ENCODE measurements around the gene TMEM174.

The TMEM174 gene

DNA sequence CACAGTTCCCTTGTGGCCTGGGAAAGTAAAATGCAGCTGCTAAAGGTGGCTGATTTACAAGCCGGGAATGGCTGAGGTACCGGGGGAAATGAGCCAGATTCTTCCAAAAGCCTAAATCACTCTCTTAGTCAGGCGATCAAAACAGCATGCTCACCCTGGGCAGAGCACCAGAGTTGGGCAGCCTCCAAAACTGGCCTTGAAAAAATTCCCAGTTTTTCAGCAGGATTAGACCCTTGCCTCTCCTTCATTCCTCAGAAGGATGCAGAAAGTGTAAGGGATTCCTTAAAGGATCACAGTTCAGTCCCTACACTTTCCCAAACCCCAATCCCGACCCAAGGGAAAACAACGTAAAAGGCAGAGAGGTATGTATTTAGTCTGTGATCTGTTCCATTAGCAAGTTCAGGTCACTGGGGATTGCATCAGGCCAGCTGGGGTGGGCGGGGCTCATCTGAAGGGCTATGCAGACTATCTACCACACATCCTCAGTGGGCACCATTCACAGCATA, 16.9 kb downstream of the TMEM174 start:
- Histone ChIP-seq H3K4me3 (ENCODE audit: insufficient read depth, low read depth, low read length, poor library complexity, severe bottlenecking) (no peak overlapping the region), H3K9me3 (ENCODE audit: control insufficient read depth, low read length) (no peaks in the 10 kb centered on the region), H3K36me3 (ENCODE audit: control insufficient read depth, insufficient read depth, low read length) (no peaks in the 10 kb centered on the region), H3K27me3 (replicated peaks; ENCODE audit: control insufficient read depth, insufficient read depth, low read length, poor library complexity, severe bottlenecking) (peaks cover 21% of the 10 kb centered on the region), H3K4me1 (ENCODE audit: control insufficient read depth, insufficient read depth, low read length, poor library complexity, severe bottlenecking) (no peaks in the 10 kb centered on the region), H3K27ac (ENCODE audit: insufficient read depth, low read length, poor library complexity, severe bottlenecking) (no peak overlapping the region)
- no peak for DNase-seq

DNA sequence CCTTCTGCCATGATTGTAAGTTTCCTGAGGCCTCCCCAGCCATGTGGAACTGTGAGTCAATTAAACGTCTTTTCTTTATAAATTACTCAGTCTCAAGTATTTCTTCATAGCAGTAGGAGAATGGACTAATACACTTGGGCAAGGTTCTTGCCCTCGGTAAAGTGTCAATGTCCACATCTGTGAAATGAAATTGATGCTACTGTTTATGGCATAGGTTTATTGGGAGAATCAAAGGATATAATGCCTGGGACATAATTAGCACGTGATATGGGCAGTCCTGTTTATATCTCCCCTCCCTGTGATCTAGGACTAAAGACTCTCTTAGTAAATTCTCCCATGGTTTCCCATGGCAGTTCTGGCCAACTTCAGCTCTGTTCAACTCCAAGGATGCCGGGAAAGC, 19.4 kb downstream of the TMEM174 start:
- no peaks in the 10 kb centered on the region for H3K36me3 ChIP-seq (ENCODE audit: control insufficient read depth, insufficient read depth, low read length)
- H3K9me3 ChIP-seq (ENCODE audit: control insufficient read depth, low read length): no peaks in the 10 kb centered on the region
- H3K4me1 ChIP-seq (ENCODE audit: control insufficient read depth, insufficient read depth, low read length, poor library complexity, severe bottlenecking): no peaks in the 10 kb centered on the region
- no peak overlapping the region for H3K4me3 ChIP-seq (ENCODE audit: insufficient read depth, low read depth, low read length, poor library complexity, severe bottlenecking)
- no peak for DNase-seq
- H3K27ac ChIP-seq (ENCODE audit: insufficient read depth, low read length, poor library complexity, severe bottlenecking): no peak overlapping the region
- peaks cover 17% of the 10 kb centered on the region for H3K27me3 ChIP-seq (replicated peaks; ENCODE audit: control insufficient read depth, insufficient read depth, low read length, poor library complexity, severe bottlenecking)

DNA sequence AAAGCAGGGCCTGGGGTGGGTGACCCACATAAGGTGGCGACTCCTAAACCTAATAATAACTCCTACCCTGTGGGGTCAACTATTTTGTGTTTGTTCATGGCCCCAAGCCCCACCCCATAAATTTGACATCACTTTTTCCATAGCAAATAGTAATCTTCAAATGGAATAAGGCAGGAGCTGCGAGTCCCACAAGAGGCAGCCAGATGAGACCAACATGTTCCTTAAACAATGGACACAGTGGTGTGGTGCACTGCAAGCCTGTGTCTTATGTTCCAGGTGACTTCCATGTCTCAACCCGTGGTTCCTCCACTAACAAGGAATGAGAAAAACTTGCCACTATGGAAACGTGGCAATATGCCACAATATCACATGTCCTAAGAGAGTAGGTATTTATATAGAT, 20.6 kb downstream of the TMEM174 start:
- Histone ChIP-seq H3K4me1 (ENCODE audit: control insufficient read depth, insufficient read depth, low read length, poor library complexity, severe bottlenecking) (no peaks in the 10 kb centered on the region), H3K36me3 (ENCODE audit: control insufficient read depth, insufficient read depth, low read length) (no peaks in the 10 kb centered on the region), H3K27ac (ENCODE audit: insufficient read depth, low read length, poor library complexity, severe bottlenecking) (no peak overlapping the region), H3K27me3 (replicated peaks; ENCODE audit: control insufficient read depth, insufficient read depth, low read length, poor library complexity, severe bottlenecking) (peaks cover 17% of the 10 kb centered on the region), H3K4me3 (ENCODE audit: insufficient read depth, low read depth, low read length, poor library complexity, severe bottlenecking) (no peak overlapping the region), H3K9me3 (ENCODE audit: control insufficient read depth, low read length) (no peaks in the 10 kb centered on the region)
- DNase-seq: no peak

GRCh38 chr5:73196201-73196600, 23.2 kb downstream of the TMEM174 start:
- Histone ChIP-seq H3K4me1 (ENCODE audit: control insufficient read depth, insufficient read depth, low read length, poor library complexity, severe bottlenecking) (no peaks in the 10 kb centered on the region), H3K9me3 (ENCODE audit: control insufficient read depth, low read length) (no peaks in the 10 kb centered on the region), H3K4me3 (ENCODE audit: insufficient read depth, low read depth, low read length, poor library complexity, severe bottlenecking) (no peak overlapping the region), H3K27me3 (replicated peaks; ENCODE audit: control insufficient read depth, insufficient read depth, low read length, poor library complexity, severe bottlenecking) (peaks cover 10% of the 10 kb centered on the region), H3K36me3 (ENCODE audit: control insufficient read depth, insufficient read depth, low read length) (no peaks in the 10 kb centered on the region), H3K27ac (ENCODE audit: insufficient read depth, low read length, poor library complexity, severe bottlenecking) (no peak overlapping the region)
- no peak for DNase-seq

- H3K4me3 ChIP-seq (ENCODE audit: insufficient read depth, low read depth, low read length, poor library complexity, severe bottlenecking): no peak overlapping the region
- DNase-seq: no peak
- no peaks in the 10 kb centered on the region for H3K9me3 ChIP-seq (ENCODE audit: control insufficient read depth, low read length)
- H3K4me1 ChIP-seq (ENCODE audit: control insufficient read depth, insufficient read depth, low read length, poor library complexity, severe bottlenecking): no peaks in the 10 kb centered on the region
- H3K27ac ChIP-seq (ENCODE audit: insufficient read depth, low read length, poor library complexity, severe bottlenecking): no peak overlapping the region
- H3K27me3 ChIP-seq (replicated peaks; ENCODE audit: control insufficient read depth, insufficient read depth, low read length, poor library complexity, severe bottlenecking): peaks cover 7% of the 10 kb centered on the region
- H3K36me3 ChIP-seq (ENCODE audit: control insufficient read depth, insufficient read depth, low read length): no peaks in the 10 kb centered on the region
Measured at GRCh38 chr5:73197637-73198257, 24.8 kb downstream of the TMEM174 start.

- DNase-seq: no peak
- Histone ChIP-seq H3K27me3 (replicated peaks; ENCODE audit: control insufficient read depth, insufficient read depth, low read length, poor library complexity, severe bottlenecking) (peaks cover 3% of the 10 kb centered on the region), H3K4me1 (ENCODE audit: control insufficient read depth, insufficient read depth, low read length, poor library complexity, severe bottlenecking) (no peaks in the 10 kb centered on the region), H3K36me3 (ENCODE audit: control insufficient read depth, insufficient read depth, low read length) (no peaks in the 10 kb centered on the region), H3K9me3 (ENCODE audit: control insufficient read depth, low read length) (no peaks in the 10 kb centered on the region), H3K27ac (ENCODE audit: insufficient read depth, low read length, poor library complexity, severe bottlenecking) (no peak overlapping the region), H3K4me3 (ENCODE audit: insufficient read depth, low read depth, low read length, poor library complexity, severe bottlenecking) (no peak overlapping the region)
Measured at GRCh38 chr5:73198833-73199592, 26.0 kb downstream of the TMEM174 start.

DNA sequence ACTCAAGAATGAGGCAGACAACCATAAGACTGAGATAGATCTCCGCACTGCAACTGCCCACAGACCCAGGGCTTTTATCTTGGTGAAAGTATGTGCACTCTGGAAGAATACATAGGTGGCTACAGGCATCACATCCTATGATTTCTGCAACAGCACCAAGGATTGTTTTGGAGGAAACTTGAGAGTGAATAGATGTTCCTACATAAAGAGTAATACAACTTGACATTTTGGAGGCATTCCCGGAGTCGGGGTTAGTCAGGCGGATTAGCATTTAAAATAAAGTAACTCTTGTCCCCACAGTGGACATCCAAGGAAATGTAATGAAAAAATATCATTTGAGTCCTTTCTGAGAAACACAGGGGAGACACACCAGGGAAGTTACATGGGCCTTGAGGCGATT, 26.7 kb downstream of the TMEM174 start:
- Histone ChIP-seq H3K9me3 (ENCODE audit: control insufficient read depth, low read length) (no peaks in the 10 kb centered on the region), H3K27me3 (replicated peaks; ENCODE audit: control insufficient read depth, insufficient read depth, low read length, poor library complexity, severe bottlenecking) (no peaks in the 10 kb centered on the region), H3K4me1 (ENCODE audit: control insufficient read depth, insufficient read depth, low read length, poor library complexity, severe bottlenecking) (no peaks in the 10 kb centered on the region), H3K36me3 (ENCODE audit: control insufficient read depth, insufficient read depth, low read length) (no peaks in the 10 kb centered on the region), H3K4me3 (ENCODE audit: insufficient read depth, low read depth, low read length, poor library complexity, severe bottlenecking) (no peak overlapping the region), H3K27ac (ENCODE audit: insufficient read depth, low read length, poor library complexity, severe bottlenecking) (no peak overlapping the region)
- no peak for DNase-seq

DNA sequence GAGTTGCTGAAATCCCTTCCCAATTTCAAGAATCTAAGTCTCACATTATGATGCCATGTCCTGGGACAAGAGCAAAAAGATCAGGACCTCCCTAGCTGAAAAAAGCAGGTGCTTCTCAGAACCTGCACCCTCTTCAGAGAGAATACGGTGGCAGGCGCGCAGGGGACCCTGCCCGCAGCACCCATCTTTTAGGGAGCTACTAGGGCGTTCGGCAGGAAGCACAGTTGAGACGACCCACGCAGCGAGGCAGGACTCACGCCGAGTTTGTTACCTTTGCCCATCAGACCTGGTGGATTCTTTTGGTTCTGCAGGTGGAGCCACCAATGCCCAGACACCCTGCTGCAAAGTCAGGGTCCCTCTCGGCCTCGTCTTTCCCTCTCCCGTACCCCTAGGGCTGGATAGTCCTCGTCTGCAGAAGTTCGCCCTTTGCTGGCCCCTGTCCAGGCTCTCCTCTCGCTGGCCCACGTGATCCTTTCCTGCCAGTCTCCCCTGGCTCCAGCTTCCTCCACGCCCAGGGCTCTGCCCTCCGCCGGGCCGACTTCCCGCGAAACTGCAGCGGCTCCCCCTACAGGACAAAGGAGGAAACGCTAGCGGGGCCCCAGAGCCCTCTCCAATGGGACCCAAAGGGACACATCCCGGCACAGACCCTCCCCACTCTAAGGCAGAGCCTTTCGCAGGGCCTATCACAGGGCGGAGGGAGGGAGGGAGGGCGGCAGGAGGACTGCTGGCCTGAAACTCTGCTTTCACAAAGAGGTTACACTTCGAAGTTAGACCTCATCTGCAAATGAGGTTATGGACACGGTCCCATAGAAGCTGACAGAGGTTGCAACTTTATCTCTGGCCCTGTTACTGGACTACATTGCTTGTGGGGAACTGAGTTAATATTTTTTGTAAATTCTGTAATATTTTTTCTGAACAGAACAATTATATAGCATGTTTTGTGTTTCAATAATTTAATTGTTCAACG, 28.8 kb downstream of the TMEM174 start:
- Histone ChIP-seq H3K36me3 (ENCODE audit: control insufficient read depth, insufficient read depth, low read length) (no peaks in the 10 kb centered on the region), H3K27me3 (replicated peaks; ENCODE audit: control insufficient read depth, insufficient read depth, low read length, poor library complexity, severe bottlenecking) (peaks cover 7% of the 10 kb centered on the region), H3K4me3 (ENCODE audit: insufficient read depth, low read depth, low read length, poor library complexity, severe bottlenecking) (no peak overlapping the region)

GRCh38 chr5:73204332-73204731, 31.3 kb downstream of the TMEM174 start:
- DNase-seq: no peak
- no peaks in the 10 kb centered on the region for H3K36me3 ChIP-seq (ENCODE audit: control insufficient read depth, insufficient read depth, low read length)
- no peaks in the 10 kb centered on the region for H3K9me3 ChIP-seq (ENCODE audit: control insufficient read depth, low read length)
- no peaks in the 10 kb centered on the region for H3K4me1 ChIP-seq (ENCODE audit: control insufficient read depth, insufficient read depth, low read length, poor library complexity, severe bottlenecking)
- H3K27ac ChIP-seq (ENCODE audit: insufficient read depth, low read length, poor library complexity, severe bottlenecking): no peak overlapping the region
- no peak overlapping the region for H3K4me3 ChIP-seq (ENCODE audit: insufficient read depth, low read depth, low read length, poor library complexity, severe bottlenecking)
- peaks cover 7% of the 10 kb centered on the region for H3K27me3 ChIP-seq (replicated peaks; ENCODE audit: control insufficient read depth, insufficient read depth, low read length, poor library complexity, severe bottlenecking)

More for the DNA sequence above, 28.8 kb downstream of the TMEM174 start:
- Histone ChIP-seq H3K9me3 (ENCODE audit: control insufficient read depth, low read length) (no peaks in the 10 kb centered on the region), H3K27ac (ENCODE audit: insufficient read depth, low read length, poor library complexity, severe bottlenecking) (no peak overlapping the region), H3K4me1 (ENCODE audit: control insufficient read depth, insufficient read depth, low read length, poor library complexity, severe bottlenecking) (no peaks in the 10 kb centered on the region)
- peak; percentile 24 to 45 (median 30) for DNase-seq
